ENCODE results near the gene PLB1.
"Not testable (repeated sequence)": the region's sequence is repeated elsewhere in the genome, so short reads cannot be mapped to it uniquely, and the experiment has no call there.

PLB1 gene

DNA sequence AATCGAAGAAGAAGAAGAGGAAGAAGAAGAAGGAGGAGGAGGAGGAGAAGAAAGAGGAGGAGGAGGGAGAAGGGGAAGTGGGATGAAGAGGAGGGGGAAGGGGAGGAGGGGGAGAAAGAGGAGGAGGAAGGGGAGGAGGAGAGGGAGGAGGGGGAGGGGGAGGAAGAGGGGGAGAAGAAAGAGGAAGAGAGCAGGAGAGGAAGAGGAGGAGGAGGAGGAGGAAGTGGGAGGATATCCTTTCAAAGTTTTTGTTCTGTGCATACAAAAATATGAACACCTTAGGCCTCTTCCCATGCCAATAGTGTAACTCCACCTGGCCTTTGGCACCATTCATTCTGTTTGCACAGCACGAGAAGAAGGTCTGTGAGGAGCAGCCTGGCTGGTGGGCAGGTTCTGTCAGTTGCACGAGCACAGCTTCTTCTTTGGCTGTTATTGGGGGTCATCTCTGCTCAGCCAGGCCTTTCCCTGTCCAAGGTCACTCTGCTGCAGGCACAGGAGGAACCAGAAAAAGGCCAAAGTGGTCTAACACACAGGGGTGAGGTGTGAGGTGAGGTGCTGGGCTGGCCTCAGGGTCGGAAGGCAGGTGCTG is 25.8 kb upstream of the PLB1 start:
- DNase-seq = no peak

GRCh38 chr2:28470759-28471158 is 25.1 kb upstream of the PLB1 start:
- no peak for DNase-seq

DNA sequence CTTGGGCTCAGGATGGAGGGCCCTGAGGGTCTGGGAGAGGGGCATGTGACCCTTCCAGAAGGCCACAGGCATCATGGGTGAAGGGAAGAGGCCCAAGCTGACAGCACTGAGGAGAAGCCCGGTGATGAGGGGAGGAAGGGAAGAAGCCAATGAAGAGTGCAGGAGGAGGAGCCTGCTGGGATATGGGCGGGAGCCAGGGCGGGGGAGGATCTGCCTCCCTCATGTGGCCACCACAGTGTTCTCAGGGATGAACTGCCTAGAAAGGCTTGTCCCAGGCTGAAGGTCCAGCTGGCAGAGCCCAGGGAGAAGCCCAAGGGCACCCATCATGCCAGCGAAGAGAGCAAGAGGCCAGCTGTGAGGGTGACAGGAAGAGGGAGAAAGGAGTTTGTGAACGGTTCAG is 24.6 kb upstream of the PLB1 start:
- no peak for DNase-seq

DNA sequence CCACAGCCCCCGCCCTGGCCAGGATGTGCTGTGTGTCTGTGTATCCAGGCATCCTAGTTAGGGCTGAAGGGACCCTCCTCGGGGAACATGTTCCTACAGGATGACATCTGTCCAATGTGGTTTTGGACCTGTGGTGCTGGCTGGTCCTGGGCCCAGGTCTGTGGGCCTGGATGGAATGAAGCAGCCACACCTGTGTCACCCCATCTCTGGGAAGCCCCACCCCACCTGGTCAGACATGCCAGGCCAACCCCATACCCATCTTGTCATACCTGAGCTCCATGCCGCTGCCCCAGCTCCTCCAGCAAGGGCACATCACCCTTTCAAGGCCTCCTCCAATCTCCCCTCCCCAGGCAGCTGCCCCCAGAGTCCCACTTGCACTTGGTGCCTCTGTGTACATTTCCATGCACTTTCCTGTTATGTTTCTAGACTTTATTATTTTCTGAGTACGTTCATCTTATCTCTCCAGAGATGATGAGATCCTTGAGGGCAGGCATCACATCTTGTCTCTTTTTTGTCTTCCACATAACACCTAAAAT is 24.1 kb upstream of the PLB1 start:
- no peak for DNase-seq

DNA sequence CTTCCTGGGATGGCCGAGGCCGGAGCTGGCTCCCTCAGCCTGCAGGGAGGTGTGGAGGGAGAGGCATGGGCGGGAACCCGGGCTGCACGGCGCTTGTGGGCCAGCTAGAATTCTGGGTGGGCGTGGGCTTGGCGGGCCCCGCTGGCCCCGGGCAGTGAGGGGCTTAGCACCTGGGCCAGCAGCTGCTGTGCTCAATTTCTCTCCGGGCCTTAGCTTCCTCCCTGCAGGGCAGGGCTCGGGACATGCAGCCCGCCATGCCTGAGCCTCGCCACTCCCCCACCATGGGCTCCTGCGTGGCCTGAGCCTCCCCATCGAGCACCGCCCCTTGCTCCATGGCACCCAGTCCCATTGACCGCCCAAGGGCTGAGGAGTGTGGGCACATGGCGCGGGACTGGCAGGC is 23.2 kb upstream of the PLB1 start:
- not testable (repeated sequence) for DNase-seq

DNA sequence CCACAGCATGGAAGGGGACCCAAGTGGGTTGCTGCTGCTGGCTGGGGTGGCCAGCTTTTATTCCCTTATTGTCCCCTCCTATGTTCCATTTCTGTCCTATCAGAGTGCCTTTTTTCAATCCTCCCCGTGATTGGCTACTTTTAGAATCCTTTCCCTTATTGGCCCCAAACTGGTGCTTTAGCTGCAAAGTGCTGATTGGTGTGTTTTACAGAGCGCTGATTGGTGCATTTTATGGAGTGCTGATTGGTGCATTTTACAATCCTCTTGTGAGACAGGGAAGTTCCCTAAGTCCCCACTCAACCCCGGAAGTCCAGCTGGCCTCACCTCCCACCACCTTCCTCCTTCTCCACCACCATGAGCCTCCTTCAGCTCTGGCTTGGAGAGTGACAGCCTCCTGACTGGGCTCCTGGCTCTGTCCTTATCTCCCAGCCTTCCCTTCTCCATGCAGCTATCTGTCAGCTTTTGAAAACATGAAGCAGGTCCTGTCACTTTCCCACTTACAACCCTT is 20.7 kb upstream of the PLB1 start:
- DNase-seq = no peak

DNA sequence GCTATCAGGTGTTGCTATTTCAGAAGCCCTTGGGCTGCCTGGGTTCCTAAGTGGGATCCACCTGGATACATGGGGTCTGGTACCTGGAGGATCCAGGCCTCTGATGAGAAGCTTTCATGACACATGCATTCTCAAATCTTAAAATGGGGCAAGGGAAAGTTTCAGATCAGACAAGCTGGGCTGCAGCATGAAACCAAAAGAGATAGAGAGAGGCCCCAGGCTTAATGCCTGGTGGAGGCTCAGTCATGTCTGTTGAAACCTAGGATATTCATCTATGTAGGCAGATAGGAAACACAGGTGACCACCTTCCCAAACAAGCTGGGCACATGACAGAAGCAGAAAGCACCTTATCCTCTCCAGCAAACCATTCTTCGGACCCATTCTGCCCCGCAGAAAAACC is 18.8 kb upstream of the PLB1 start:
- DNase-seq = no peak

DNA sequence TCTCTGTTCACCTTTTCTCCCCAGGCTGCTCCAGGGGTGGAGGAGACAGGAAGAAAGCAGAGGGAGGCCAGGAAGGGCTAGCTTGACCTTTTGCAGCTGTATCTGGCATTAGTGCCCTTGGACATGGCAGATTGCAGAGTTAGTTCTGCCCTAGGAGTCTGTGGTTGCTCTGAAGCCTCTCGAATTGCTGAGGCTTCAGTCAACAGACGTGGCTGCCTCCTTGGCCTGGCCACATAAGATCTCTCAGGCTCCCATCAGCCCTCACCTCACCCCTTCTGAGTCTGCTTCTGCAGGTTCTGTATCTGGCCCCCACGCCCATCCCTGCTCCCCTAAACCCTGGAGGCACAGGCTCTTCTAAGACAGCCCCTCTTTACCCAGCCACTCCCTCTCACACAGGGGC is 18.2 kb upstream of the PLB1 start:
- no peak for DNase-seq

DNA sequence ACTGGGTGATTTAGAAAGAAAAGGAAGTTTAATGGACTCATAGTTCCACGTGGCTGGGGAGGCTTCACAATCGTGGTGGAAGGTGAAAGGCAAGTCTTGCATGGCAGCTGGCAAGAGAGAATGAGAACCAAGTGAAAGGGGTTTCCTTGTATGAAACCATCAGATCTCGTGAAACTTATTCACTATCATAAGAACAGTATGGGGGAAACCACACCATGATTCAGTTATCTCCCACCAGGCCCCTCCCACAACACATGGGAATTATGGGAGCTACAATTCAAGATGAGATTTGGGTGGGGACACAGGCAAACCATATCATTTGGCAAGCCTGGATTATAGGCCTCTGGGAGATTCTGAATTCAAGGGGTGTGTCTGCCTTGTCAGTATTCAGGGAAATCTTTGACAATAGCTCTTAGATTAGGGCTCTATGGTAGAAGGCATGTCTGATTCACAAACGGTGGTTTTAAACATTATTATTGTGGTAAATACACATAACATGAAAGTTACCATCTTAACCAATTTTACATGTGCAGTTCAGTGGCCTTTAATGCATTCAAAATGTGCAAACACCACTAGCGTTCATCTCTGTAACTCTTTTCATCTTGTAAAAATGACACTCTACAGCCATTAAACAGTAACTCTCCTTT is 15.3 kb upstream of the PLB1 start:
- DNase-seq = no peak

DNA sequence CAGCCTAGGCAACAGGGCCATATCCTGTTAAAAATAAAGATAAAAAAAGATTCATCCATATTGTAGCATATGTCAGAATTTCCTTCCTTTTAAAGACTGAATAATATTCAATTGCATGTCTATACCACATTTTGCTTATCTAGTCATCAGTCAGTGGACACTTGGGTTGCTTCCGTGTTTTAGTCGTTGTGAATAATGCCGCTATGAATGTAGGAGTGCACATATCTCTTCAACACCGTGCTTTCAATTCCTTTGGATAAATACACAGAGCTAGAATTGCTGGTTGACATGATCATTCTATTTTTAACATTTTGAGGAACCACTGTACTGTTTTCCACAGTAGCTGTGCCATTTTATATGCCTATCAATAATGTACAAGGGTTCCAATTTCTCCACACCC is 14.0 kb upstream of the PLB1 start:
- no peak for DNase-seq

DNA sequence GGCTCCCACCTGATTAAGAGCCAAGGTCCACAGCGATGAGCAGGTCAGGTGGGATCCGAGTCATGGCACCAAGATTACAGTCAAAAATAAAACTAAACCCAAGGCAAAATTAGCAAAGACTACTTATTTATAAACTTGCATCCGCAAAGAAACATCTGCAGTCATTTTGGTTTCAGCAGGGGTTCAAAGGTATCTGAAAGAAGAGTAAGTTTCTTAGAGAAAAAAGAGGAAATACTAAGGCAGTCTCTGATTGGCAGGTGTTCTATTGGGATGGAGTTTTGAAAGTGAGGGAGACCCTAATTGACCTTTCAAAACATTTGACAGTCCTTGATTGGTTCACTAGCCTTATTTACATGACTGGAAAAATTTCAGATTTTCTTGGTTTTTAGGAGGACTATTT is 11.0 kb upstream of the PLB1 start:
- DNase-seq = no peak

DNA sequence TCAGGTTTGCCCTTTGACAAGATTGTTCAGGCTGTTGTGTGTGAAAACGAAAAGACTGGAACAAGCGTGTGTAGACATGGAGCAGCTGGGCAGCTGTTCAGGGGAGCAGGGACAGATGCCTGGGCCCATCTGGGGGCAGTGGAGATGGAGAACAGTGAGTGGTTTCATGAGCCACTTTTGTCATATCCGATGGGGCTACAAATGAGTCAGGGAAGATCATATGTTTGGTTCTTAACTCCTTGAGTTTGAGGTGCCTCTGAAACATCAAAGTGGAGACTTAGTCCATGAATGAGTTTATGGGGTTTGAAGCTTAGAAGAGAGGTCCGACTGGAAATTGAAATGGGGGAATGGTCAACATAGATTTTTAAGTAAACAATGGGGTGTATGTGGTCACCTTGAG is 9.3 kb upstream of the PLB1 start:
- no peak for DNase-seq

DNA sequence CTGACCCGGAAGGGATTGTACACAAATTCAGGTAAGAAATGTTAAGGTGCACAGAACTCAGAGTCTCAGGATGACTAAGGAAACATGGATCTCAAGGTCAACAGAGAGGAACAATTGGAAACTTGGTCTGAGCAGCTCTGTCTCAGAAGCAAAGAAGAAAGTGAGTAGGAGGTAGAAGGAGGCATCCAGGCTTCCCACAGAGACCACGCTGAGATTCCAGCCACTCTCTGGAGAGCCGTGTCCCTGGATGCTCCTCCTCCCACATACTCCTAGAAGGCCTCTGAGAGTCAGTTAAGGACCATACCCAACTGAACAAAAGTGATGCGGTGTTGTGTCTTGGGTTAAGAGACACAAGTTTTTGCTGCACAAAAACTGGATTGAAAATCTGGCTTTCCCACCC is 8.6 kb upstream of the PLB1 start:
- DNase-seq = no peak

DNA sequence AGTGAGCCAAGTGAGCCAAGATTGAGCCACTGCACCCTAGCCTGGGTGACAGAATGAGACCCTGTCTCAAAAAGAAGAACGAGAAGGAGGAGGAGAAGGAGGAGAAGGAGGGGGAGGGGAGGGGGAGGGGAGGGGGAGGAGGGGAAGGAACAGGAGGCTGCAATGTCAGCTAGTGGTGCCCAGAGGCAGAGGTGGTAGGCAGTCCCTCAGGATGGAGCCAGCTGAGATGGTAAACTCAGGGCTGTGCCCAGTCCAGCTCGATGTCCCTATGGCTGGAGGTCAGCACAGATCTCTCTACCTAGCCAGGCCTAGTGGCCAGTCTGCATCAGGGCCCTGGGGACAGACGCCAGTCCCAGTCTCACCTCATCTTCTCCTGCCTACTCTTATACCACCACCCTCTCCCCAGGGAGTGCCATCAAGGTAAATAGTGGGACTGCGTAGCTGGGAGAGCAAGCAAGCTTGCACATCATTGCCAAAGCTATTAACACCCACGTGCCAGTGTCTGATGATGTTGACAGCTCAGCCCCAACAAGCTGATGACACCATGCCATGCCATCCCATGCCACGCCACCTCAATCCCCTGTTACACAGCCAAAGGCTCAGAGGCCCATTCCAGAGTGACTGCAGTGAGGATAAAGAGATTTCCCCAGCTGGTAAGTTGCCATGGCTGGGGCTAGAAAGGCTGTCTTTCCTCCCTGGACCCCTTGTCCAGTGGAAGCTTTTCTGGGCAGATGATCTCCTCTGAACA is 7.6 kb upstream of the PLB1 start:
- DNase-seq = no peak

- no peak for DNase-seq
These were observed 6.8 kb upstream of the PLB1 start for GRCh38 chr2:28488858-28489575.

DNA sequence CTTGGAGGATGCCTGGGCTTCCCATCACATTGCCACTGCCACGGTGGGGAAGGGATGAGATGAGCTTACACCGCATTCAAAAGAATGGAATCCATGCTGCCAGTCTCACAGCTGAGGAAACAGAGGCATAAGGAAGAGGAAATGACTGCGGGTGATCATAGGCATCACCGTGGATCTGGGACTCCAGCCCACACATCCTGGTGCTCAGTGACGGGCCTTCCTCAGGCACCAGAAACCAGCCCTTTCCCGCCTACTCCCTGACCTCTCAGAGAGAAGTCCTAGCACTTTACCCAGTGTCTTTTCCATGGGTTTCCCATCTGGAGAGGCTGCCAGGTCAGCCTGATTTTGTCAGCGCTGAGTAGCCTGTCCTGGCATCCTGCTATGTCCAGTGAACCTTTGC is 5.3 kb upstream of the PLB1 start:
- no peak for DNase-seq

DNA sequence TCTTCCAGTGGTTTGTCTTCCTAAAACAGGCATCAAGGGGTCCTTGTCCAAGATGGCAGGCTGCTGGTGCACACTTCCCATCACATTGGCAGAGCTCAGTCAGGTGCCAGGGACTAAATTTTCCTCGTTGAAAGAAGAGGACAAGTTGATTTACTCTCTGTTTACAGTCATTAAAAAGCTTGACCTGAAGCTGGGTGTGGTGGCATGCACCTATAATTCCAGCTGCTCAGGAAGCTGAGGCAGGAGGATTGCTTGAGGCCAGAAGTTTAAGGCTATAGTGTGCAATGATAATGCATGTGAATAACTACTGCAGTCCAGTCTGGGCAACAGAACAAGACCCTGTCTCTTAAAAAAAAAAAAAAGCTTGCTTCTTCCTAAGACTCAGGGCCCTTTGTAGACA is 3.6 kb upstream of the PLB1 start:
- no peak for DNase-seq

DNA sequence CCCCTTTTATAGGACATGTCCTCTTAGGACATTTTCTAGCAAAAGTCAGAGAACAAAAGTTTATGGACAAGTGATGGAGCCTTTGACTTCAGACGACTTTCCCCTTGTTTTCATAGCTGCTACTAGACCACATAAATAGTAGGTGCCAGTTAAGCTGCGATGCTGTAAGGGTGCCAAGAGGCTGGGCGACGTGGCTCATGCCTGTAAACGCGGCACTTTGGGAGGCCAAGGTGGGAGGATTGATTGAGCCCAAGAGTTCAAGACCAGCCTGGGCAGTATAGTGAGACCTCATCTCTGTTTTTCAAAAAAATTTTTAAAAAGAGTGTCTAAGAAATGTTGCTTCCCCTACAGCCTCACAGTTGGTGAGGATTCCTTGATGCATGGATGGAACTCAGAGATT is 2.2 kb upstream of the PLB1 start:
- DNase-seq = no peak

DNA sequence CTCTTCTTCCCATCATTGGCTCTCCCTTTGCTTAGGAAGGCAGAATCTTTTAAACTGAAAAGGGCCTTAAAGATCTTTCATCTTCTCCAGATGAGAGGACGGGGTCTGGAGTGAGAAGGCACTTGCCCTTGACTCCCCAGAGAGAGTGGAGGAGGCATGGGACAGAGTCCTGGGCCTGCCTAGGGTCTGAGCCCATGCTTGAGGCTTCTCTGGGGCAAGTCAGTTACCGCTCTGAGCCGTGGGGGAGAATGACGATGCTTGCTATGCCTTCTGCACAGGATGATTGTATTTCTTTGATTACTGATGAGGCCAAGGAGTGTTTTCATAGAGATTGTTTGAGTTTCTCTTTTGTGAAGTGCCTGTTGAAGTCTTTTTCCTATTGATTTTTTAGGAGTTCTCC is 921 bp downstream of the PLB1 start:
- DNase-seq = no peak

GRCh38 chr2:28497206-28497605 is 1.3 kb downstream of the PLB1 start:
- no peak for DNase-seq

- DNase-seq = no peak
These were observed 3.4 kb downstream of the PLB1 start for GRCh38 chr2:28499282-28499681.

DNA sequence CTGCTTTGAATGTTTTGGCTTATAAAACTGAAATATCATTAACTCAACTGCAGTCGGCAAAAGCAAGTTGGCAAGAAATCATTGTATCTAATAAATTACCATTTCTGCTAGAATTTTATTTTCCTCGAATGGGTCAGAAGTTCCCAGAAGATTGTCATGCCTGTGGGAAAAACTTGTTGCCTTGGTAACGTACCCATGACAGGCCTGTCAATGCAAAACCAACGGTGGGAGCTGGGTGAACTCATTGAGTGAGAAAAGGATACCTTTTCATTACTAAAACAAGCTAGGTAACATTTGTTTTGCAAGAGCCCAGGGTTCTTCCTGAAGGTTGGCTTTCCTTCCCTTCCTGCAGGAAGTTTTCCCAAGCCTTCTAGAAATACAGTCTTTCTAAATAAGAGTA is 9.5 kb downstream of the PLB1 start:
- no peak for DNase-seq

DNA sequence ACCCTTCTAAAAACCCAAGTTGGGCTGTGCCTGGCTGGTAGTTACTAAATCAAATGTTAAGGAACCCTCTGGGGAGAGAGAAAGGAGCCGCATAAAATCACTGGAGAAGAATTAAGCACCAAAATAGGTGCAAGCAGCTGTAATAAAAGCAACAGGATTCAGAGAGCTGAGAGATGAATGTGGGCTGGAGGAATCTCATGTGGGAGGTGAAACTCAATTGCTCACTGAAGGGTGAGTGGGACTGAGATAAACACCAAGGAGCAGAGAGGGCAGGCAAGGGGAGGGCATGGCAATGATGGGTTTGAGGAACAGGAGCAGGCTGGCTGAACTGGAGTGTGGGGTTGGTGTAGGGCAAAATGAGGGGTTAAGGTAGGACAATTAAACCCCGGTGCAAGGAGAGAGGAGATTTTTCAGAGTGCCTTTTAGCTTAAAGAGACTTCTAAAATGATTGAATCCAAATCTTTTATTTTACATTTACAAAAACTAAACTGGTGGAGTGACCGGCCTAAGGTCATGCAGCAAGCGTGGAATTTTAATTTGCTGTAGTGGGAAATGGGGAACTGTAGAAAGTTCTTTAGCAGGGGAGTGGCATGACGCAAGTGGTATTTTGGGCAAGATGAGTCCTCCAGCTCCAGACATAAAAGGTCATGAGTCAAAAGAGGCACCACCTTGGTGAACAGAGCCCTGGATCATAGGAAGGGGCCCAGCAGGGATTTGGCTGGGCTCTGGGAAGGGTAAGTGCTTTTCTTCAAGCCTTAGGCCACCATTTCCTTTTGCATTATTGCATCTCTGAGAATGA is 10.5 kb downstream of the PLB1 start:
- DNase-seq = no peak
